Activated gamma-delta T cell (primary cell): ENCODE data around the gene BOD1L1.

Source experiments
- DNase-seq: peaks from one replicate; lab custom pipeline; 2025; lab: John Stamatoyannopoulos, UW

Gene BOD1L1

DNA sequence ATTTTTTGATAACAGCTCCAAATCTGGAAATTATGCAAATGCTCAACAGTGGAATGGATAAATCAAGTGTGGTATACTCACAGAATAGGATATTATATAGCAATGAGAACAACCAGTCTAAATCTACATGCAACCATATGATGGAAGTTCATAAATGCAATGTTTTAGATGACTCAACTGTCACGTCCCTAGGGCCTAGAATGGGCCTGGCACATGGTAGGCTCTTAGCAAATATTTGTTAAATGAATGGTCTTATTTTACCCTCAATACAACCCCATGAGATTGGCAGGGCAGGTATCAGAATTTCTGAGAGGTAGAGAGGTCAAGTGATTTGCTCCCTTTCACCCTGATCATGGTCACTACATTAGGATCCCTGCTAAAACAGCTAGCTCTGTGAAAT is 68.6 kb downstream of the BOD1L1 start:
- no peak for DNase-seq

DNA sequence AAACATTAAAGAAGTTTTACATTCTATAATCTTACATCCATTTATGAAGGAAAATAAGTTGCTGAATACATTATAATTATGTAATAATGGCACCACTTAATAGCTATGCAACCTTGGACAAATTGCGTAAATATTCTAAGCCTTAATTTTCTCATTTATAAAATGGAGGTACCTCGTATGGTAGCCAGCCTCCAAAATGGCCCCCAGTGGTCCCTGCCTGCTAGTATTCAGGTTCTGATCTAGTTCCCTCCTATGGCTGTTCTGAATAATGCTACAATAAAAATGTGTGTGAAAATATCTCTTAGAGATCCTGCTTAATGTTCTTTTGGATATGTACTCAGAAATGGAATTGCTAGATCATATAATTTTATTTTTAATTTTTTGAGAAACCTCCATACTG is 72.2 kb downstream of the BOD1L1 start:
- no peak for DNase-seq

DNA sequence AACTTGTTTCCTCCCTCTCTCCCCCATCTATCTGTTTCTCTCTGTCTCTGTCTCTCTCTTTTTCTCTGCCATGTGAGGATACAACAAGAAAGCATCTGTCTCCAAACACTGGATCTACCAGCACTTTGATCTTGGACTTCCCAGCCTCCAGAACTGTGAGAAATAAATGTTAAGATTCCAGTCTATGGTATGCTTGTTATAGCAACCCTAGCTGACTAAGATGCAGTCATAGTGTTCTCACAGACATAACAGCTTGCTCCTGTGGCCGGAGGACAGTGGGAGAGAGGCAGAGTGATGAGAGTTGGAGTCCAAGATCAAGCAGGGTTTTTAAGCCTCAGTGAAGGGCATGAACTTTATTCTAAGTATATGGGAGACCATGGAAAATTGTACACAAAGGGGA is 74.4 kb downstream of the BOD1L1 start:
- DNase-seq: no peak

DNA sequence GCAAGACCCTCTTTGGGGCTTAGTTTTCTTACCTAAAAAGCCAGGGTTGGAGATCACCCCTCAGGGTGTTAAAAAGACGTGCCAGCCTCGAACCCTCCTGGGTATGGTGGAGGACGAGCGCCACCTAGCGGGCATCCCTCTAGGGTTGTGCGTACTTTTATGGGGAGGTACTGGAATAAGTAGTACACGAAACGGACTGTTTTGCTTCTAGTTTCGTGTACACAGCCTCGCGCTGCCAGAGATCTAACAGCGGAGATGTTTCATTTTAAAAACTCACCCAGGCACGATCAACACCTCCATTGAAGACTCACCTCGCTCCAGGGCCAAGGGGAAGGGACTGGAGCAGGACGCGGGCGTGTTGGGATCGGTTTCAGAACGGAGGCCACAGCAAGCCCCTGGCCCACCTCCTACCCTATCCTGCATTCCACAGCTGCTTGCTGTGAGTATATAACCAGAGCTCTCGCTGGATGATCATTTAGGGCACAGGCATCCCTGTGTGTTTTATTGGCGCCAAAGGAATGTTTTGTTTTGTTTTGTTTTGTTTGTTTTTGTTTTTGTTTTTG is 78.5 kb downstream of the BOD1L1 start:
- DNase-seq: peak; percentile 14

DNA sequence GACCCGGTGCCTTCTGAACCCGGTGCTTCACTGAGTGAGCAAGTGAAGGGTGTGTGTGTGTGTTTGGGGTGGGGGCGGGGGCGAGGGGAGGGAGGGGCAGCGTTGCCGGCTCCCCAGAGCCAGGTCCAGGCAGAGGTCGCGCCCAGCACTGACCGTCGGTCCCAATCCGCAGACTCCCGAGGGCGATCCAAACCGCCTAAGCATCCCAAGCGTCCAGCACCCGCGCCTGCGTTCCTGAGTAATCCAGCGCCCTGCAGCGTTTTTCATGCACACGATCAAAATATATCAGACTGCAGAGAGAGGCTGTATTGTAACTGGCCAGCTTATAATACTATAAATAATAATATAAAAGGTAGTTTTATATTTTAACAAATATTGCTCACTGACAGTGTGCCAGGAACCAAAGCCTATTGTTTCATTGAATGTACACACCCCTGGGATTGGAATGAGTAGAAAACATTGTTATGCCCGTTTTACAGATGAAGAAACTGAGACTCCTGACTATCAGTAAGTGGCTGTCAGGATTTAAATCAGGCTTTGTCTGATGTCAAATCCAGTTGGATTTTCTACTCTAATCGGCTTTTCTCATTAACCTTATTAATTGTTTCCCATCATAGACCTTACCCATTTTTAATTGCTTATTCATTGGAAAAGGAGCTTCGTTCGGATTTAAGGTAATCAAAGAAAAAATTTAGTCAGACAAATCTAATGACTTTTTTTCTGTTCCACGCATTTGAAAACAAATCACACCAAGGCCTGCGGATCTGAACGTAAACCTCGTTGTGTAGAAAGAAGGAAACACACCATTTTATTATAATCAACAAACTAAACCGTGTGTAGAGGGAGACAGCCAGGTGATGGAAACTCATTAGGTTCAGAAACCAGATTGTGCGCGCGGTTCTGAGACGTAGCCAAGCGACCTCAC is 79.2 kb downstream of the BOD1L1 start:
- DNase-seq: no peak

DNA sequence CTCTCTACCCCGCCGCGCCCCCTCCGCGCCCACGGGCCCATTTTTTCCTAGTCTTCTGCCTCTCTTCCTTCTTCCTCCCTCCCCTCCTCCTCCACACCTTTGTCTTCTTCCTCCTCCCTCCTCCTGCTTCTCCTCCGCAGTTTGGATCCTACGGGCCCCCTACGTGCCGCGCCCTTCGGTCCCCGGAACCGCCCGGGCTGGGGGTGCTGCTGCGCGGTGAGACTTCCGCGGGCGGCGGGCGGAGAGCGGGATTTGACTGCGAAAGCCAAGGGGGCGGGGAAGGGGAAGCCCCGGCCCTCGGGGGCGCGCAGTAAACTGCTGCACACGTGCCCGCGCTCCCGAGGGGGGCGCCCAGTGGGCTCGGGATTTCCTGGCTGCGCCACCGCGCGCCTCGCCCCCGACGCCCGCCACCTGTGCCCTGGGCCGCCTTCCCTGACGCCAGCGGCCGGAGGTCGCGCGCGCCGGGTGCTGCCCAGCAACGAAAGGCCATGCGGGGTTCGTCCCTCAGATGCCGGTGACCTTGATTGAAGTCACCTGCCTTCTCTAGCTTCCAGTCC is 80.0 kb downstream of the BOD1L1 start:
- peak; percentile 37 for DNase-seq

DNA sequence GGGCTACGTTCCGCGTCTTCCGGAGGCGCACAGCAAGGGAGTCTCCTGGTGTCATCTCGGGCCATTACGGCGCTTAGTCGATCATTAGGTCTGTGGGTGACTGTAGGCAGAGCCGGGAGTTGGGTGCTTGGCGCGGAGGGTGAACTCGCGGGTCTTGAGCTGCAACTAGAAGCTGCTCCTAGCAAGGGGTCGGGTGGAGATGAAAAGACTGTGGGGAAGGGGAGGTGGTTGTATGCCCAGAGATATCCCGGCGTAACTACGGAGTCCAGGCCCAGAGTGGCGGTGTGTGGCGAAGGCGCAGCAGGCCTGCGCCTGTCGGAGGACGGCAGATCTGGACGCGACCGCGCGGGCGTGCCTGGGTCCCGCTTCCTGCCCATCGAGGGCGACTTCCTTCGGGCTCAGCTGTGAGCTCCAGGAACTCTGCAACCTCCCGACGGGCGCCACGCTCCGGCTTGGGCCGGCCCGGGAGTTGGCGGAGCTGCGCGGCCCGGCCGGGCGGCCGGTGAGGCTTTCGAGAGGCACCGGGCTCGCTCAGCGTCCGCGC is 80.5 kb downstream of the BOD1L1 start:
- no peak for DNase-seq

DNA sequence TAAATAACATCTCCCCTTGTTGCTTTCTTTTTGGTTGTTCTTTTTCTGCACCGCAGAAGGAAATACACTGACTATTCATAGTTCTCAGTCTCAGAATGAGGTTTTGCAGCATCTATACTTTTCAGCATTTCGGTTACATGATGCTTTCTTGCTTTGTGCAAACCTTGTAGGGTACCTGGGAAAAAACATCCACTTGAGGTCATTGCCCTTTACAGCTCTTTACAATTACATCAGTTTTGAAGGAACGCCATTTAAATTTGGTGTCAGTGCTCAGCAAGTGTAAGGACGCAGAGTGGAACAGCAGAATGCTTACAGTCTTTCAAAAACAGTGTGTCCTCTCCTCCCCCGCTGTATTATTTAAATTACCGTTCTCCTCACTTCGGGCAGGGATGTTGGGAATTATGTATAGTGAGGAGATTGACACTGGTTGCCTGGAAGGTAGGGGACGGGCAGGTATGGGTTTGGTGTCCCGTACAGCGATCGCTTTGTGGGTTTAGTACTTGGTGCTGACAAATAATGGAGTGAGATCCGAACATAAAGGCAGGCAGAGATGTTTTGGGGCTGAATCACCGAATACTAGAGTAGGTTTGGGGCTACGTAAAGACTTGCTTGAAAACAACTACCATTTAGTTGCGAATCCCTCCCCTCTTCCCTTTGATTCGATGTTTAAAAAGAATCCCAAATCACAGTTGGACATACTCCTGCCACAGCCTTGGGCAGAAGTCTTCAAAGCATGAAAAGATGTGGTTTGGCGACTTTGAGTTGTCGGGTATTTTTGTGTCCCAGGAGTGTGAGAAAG is 81.2 kb downstream of the BOD1L1 start:
- DNase-seq: no peak

DNA sequence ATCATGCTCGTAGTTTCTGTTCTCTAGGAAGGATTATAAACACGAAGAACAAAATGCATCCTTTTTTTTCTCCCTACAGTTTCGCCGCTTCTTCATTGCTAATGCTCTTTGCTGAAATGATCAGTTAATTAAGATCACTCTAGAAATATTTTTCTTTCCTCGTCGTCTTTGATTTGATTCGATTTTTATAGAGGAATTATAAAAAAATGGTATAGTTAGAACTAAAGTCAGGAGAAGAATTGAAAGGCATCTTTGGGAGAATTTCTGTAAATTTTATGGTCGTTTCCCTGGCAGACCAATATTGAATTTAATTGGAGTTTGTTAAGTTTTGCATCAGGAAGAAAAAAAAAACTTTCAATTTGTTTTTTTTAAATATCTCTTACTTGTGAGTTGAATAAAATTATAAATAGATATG is 82.1 kb downstream of the BOD1L1 start:
- no peak for DNase-seq

DNA sequence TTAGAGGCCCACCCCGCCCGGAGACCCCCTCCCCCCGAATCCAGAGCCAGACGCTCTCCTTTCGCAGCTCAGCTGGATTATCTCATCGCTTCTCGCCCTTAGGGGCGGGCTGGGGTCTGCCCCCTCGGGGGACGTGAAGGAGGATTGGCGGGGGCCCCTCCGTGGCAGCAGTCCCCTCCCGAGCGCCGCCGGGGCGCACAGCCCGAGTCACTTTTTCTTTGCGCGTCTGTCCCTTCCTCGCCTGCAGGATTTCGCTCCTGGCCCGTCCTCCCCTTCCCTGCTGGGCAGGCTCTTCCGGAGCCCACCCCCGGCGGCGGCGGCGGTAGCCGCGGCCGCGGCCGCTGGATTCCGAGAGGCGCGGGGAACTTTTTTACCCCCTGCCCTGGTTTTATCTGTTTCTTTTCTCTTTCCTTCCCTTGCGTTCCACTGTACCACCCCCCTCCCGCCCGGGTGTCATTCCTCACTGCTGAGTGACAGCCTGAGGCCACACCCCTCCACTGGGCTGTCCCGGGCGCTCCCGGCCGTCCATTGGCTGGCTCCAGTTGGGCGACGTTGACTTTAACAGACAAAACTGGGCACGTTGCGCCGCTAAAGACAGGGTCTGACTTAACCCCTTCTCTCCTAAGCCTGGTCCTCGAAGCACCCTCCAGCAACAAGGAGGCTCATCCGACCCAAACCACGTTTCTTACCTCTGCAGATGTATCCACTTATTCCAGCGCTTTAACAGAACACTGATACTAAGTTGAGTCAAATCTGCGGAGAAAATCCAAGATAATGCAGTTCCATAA is 82.7 kb downstream of the BOD1L1 start:
- DNase-seq: no peak

DNA sequence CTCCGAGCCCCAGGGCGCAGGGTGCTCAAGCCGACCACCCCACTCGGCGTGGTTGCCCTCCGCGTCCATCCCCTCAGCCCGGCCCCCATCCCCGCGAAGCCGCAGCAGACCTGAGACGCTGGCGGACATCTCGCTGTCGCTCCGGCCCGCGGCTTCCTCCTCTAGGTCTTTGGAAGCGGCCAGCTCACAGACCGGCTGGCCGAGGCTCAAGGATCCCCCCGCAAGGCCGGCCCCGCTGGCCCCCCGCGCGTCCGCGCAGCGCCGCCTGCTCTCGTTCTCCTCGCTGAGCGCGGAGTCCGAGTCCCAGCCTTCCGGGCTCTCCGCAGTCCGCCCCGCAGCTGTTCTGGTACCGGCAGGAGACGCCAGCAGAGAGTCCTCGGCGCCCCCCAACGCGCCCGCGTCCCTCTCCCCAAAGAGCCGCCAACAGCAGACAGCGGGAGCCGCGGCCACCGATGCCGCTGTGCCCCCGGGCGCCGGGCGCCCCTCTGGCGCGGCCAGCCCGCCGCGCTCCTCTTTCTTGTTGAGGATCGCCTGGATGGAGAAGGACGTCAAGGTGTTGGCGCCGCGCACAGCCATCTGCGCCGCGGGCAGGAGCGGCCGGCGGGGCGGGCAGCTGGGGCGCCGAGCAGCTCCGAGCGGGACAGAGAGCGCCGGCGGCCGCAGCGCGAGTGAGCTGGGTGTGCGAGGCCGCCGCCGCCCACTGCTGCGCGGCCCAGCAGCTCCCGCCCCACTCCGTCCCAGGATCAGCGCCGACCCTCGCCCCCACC is 83.5 kb downstream of the BOD1L1 start, which contains the start of gene NKX3-2:
NKX3-2 (minus strand) TSS at position 670 of the 767 bp plus-strand sequence; CDS start at position 576, 94 bp downstream.
- no peak for DNase-seq

DNA sequence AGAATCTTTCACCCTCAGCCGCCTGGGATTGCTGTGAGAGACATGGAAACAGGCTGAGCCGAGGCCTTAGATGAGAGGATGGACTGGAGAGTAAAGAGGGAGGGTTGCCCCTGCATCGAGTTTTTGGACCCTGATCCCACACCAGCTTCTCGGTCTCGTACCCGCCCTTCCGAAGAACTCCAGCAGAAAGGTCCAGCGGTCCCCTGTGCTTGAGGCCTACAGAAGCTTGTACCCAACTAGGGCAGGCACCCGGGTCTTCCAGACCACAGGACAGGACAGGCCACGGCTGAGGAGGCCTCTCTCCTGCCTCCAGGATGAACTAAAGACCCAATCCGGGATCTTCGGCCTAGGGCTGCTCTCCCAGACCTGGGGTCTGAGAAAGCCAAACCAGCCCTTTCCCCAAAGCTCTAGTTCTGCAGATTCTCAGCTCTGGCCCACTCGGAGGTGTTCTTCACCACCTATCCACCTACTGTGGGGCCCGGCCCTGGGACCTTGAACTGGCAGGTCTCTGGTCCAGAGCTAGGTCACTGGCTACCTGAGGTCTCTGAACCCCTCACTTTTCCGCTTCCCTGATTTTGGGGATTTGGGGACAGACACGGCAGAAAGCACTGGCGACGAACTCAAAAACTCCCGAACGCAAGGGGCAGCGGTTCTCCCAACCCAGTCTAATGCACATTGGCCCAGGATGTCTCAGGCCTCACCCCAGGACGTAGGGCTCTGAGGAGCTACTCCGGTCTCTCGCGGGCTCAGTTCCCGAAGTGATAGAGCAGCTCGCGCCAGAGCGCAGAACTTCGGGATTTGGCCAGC is 84.3 kb downstream of the BOD1L1 start:
- no peak for DNase-seq

DNA sequence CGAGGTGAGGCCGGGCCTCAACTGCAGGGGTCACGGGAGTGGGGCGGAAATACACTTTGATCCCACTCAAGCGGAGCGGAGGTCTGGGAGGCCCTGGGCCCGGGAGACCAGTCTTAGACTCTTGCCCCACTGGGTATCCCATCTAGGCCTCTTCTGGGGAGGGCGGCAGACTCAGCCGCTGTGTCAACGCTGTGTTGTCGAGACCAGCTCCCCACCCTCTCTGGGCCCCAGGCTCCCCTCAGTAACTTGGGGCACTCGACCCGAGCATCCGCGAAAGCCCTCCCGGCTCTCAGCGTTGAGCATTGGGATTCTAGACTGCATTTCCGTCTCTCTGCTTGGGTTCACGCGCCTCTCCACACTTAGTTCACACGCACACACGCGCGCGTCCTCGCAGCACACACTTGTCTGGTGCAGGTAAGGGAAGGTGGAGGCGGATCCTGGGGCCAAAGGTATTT is 84.9 kb downstream of the BOD1L1 start:
- DNase-seq: no peak

DNA sequence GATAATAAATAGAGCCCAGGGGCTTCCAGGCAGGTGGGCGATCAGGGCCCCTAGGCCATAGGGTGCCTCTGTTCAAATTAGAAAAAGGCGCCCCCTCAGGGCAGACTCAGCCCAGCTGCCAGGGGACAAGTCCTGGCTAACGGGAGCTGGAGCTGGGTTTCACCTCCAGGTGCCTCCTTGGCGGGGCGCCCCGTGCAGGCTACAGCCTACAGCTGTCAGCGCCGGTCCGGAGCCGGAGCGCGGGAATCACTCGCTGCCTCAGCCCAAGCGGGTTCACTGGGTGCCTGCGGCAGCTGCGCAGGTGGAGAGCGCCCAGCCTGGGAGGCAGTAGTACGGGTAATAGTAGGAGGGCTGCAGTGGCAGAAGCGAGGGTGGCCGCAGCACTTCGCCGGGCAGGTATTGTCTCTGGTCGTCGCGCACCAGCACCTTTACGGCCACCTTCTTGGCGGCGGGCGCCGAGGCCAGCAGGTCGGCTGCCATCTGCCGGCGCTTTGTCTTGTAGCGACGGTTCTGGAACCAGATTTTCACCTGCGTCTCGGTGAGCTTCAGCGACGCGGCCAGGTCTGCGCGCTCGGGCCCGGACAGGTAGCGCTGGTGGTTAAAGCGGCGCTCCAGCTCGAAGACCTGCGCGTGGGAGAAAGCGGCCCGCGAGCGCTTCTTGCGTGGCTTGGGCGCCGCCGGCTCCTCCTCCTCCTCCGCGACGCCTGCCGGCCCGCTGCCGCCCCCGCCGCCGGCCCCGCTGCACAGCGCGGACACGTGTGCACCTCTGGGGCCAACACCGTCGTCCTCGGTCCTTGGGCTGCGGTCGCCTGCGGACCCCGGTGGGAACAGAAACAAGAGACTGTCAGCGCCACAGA is 85.6 kb downstream of the BOD1L1 start:
- peak; percentile 16 for DNase-seq

DNA sequence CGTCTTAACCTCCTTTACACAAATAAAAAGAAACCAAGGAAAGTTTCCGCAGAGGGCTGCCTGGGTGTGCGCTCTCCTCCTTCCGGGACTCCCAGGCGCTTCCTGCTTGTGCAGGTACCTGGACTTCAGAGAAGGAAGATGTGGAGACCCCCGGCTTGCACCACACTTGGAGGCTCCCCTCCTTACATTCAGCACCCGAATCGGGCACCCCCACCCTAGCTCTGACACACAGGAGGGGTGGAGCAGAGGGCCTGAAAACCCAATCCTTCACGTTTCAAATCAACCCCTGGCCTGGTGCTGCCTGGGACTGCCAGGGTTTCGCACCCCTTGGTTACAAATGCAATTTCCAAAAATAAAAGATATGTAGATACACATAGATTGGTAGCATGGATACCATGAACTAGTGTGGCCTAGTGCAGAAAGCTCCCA is 86.3 kb downstream of the BOD1L1 start:
- DNase-seq: no peak

DNA sequence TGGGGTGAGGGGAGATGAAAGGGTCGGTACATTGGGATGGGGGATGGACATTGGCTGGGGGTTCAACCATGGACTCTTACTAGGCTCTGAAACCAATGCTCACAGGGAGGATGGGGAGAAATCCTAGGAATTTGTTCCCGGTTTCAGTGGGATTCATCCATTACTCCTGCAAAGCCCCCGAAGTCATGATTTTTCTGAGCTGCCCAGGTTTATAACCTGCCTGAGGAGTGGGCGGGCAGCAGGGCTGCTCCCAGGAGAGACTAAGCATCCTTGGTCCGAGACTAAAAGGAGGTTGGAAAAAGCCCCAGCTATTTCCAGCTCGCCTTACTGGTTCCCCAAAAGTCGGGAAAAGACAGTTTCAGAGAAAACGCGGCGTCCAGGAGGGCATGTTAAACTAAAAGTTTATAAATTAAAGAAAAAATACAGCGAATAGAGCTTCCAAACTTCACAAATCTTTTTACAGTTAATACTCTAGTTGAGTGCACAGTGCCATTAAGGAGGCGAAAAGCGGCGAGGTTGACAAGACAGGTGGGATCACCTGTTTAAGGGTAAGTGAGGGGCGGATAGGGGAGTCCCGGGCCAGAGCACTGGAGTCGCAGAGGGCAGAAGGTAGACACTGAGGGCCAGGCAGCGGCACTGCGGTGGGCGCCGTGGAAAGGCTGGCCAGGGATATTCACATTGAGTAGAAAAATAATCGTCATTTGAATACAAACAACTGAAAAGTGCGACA is 86.9 kb downstream of the BOD1L1 start:
- no peak for DNase-seq

DNA sequence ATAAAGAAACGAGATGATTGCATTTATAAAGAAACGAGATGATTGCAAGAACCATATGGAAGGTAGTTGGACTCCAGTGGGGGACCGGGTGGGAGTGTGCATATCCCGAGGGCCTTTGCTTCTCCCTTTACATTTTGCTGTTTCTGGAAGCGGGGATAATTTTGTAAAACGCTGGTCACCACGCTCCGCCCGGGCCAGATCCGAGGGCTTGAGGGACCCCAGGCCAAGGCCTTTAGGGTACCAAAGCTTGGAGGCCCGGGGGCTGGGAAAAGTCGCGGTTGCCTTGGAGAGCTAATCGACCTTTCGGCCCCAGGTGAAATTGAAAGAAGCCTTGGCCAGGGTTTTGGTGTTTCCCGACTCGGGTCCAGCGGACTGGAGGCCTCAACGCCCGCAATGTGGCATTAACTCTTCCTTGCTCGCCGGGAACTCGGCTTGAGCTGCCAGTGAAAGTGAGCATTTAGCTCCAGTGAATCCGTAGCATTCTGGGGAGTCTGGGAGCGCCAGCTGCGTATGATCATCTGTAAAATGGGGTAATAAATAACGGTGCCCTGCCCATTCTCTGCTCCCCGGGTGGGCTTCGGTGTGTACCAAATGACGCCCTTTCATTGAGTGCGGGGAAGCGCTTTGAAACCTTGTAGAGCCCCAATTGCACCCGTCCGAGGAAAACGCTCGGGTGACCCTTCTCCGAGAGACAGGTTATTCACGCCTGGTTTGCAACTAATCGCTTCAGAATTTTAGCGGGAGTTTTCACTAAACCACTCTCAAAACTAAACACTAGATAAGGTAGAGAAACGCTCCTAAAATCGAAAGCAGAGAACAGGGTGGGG is 87.7 kb downstream of the BOD1L1 start:
- DNase-seq: no peak
